Stimulated activated naive CD8-positive, alpha-beta T cell treated with anti-CD3 and anti-CD28 coated beads, Interleukin-15, amount 100 ng/mL, for 72 hours (primary cell): Measurements from ENCODE around the gene PPP6R3.
"Not testable (repeated sequence)": the region's sequence is repeated elsewhere in the genome, so short reads cannot be mapped to it uniquely, and the experiment has no call there.

Experiments used
- ATAC-seq: fragments of 150-1000 bp; cut with Tn5 transposase; 2 replicates; pipeline ENCODE4 v1.10.0; 2021; ENCODE audit warnings: mild to moderate bottlenecking, moderate library complexity
- DNase-seq, 2 donors: peaks; one replicate each; pipeline ENCODE4 v3.0.0; 2021 to 2022
- H3K27ac Mint-ChIP-seq, 2 donors: one replicate each; pipeline ENCODE4 v1.8.0; 2022; ENCODE audit warnings: mild to moderate bottlenecking in 2 of 2, mixed read lengths in 2 of 2, moderate library complexity in 2 of 2
- H3K27me3 Mint-ChIP-seq: one replicate; pipeline ENCODE4 v1.8.0; 2022; ENCODE audit warnings: mixed read lengths
- H3K4me1 Mint-ChIP-seq: one replicate; pipeline ENCODE4 v1.8.0; 2022; ENCODE audit warnings: mild to moderate bottlenecking, mixed read lengths
- H3K4me3 Mint-ChIP-seq, 2 donors: one replicate each; pipeline ENCODE4 v1.8.0; 2022; ENCODE audit warnings: mild to moderate bottlenecking in 2 of 2, mixed read lengths in 2 of 2, moderate library complexity in 1 of 2
- H3K9me3 Mint-ChIP-seq, 2 donors: one replicate each; pipeline ENCODE4 v1.8.0; 2022; ENCODE audit warnings: mixed read lengths in 2 of 2

The PPP6R3 gene

DNA sequence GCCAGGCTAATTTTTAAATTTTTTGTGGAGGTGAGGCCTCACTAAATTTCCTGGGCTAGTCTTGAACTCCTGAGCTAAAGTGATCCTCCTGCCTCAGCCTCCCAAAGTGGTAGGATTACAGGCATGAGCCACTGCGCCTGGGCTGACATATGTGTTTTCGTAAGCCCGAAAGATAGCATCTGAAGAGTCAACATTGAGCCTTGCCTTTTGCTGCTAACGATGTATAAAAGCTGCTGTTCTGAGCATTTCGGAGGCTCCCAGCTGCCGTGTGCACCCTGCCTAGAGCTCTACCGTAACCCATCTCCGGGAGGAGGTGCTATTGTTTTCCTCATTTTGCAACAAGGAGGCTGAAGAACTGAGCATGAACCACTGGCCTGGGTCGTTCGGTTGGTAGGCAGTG is 18.1 kb upstream of the PPP6R3 start:
- Mint-ChIP-seq H3K4me1 (peaks cover 5% of the 10 kb centered on the region), H3K27ac (peak overlapping the region in 1 of 2 donors; percentile 12), H3K27me3 (no peaks in the 10 kb centered on the region), H3K9me3 (no peaks in the 10 kb centered on the region), H3K4me3 (no peak overlapping the region)
- ATAC-seq (no peak), DNase-seq (no peak)

DNA sequence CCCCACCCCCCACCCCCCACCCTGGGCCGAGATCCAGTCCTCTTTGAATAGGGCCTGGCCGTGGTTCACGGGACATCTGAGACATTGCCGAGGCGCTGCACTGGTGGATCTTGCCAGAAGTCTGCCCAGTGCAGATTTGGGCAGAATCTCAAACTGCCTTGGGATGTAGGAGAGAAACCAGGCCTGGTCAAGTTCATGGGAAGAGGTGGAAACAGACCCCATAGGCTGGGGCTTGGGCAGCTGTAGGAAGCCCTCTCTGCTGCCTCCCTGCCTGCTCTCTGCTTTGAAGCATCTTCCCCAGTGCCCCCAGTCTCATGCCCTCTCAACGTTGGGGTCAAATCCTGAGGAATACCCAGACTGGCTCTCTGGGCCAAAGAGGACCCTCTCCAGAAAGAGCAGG is 16.0 kb upstream of the PPP6R3 start:
- ATAC-seq (no peak), DNase-seq (no peak)
- H3K9me3 Mint-ChIP-seq, result no peaks in the 10 kb centered on the region
- peaks cover 9% of the 10 kb centered on the region for H3K4me1 Mint-ChIP-seq
- no peaks in the 10 kb centered on the region for H3K27me3 Mint-ChIP-seq
- no peak overlapping the region for H3K27ac Mint-ChIP-seq
- no peak overlapping the region for H3K4me3 Mint-ChIP-seq

DNA sequence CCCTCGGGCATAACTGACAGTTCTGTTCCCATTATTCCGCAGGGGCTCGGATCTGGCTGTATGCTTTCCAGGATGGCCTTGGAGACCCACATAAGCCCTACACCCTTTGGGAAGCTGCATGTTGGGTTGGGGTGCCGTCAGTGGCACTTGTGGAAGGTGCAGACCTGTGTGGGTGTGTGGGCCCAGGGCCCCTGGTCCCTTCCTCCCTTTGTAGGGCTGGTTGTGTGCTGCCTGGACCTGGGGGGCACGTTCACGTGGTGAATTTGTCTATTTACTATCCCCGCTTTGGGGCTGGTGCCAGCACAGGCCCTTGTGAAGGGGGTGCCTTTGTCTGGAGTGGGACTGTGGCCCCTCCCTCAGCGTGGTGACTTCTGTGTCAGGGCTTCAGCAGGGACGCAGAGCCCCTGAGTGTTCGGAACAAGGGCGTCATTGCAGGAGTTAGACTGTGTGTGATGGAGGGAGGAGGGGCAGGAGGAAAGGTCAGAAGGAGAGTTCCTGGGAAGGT is 15.0 kb upstream of the PPP6R3 start:
- Mint-ChIP-seq H3K4me1 (peaks cover 9% of the 10 kb centered on the region), H3K4me3 (no peak overlapping the region), H3K27ac (peak overlapping the region in 1 of 2 donors; percentile 6), H3K27me3 (no peaks in the 10 kb centered on the region), H3K9me3 (no peaks in the 10 kb centered on the region)
- ATAC-seq (no peak), DNase-seq (no peak)

DNA sequence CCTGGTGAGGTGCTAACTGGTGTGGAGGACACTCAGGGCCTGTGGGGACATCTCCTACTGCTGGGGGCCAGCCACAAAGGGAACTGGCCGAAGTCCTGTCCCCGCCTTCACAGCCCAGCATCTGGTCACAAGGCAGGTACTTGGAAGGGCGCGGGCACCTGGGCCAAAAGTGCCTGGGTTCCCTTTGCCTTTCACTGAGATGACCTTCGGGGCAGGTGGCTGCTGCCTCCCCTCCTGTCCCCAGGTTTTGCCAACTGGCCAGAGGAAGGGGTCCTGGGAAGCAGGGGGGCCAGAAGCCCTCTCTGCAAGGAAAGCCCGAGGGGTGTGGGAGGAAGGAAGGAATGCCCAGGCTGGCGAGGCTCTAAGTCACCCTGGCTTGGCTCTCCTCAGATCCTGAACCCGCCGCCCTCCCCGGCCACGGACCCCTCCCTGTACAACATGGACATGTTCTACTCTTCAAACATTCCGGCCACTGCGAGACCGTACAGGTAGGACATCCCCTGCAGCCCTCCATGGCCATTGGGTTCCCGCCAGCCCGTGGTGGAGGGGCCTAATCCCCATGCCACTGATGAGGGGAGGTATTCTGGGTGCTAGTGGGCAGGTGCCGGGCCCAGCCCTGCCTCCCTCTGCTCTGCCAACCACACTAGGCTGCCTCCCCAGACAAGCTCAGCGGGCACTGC is 14.4 kb upstream of the PPP6R3 start:
- no peak overlapping the region for H3K4me3 Mint-ChIP-seq
- H3K27me3 Mint-ChIP-seq, result no peaks in the 10 kb centered on the region
- H3K4me1 Mint-ChIP-seq, result peaks cover 9% of the 10 kb centered on the region
- DNase-seq, result no peak
- peak overlapping the region; percentile 57 to 59 for H3K27ac Mint-ChIP-seq
- no peaks in the 10 kb centered on the region for H3K9me3 Mint-ChIP-seq
- no peak for ATAC-seq

DNA sequence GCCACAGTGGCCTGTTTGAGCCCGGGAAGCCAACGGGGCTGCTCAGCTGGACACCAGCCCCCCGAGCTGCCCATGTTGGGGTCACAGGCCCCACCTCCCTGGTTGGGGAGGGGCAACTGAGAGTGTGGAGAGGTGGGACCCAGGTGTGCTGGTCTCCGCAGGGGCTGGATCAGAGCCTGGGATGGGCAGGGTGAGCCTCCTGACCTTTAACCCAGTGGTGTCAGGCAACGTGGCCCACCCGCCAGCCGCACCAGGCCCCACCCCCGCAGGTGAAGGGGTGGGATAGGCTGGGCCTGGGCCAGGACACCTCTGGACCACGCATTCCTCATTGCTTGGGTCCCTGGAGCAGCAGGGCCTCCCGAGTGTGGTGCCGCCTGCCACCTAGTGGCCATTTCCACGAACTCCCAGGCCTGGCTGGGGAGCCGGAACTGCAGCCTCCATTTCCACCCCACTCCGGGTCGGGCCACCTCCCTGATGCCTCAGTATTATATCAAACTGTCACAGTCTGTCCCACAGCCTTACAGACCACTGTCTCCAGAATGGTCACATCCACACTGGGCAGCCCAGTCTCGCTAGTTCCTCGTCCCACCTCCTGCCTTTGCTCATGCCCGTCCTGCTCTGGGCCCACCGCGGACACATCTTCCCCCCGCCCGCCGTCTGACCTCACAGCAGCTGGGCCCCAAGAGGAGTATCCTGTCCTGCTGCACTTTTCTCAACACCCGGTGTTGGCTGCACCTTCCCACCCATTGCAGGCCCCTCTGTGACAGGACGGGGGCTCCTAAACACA is 13.3 kb upstream of the PPP6R3 start:
- no peaks in the 10 kb centered on the region for H3K9me3 Mint-ChIP-seq
- DNase-seq (peak; percentile 64 to 75), ATAC-seq (peak; percentile 95)
- H3K27me3 Mint-ChIP-seq, result no peaks in the 10 kb centered on the region
- H3K4me3 Mint-ChIP-seq, result peak overlapping the region in 1 of 2 donors; percentile 27
- H3K4me1 Mint-ChIP-seq, result peaks cover 9% of the 10 kb centered on the region
- peak overlapping the region; percentile 19 to 57 for H3K27ac Mint-ChIP-seq

DNA sequence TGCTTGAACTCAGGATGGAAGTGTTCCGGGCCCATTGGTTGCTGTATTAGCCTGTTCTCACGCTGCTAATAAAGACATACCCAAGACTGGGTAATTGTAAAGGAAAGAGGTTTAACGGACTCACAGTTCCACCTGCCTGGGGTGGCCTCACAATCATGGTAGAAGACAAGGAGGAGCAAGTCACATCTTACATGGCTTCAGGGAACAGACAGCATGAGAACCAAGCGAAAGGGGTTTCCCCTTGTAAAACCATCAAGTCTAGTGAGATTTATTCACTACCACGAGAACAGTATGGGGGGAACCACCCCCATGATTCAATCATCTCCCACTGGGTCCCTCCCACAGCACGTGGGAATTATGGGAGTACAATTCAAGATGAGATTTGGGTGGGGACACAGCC is 12.6 kb upstream of the PPP6R3 start:
- not testable (repeated sequence) for ATAC-seq, DNase-seq, H3K9me3 Mint-ChIP-seq, H3K27me3 Mint-ChIP-seq, H3K4me3 Mint-ChIP-seq, H3K4me1 Mint-ChIP-seq, H3K27ac Mint-ChIP-seq

DNA sequence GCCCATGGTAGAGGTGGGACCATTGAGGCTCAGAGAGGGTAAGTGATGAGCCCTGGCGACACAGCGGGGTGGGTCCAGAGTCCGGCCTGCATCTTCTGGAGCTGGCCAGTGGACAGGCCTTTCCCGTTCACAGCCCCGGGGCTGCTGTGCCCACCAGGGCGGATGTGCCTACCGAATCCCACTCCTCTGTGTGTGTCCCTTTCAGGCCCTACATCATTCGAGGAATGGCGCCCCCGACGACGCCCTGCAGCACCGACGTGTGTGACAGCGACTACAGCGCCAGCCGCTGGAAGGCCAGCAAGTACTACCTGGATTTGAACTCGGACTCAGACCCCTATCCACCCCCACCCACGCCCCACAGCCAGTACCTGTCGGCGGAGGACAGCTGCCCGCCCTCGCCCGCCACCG is 11.9 kb upstream of the PPP6R3 start:
- Mint-ChIP-seq H3K27me3 (no peaks in the 10 kb centered on the region), H3K27ac (no peak overlapping the region), H3K9me3 (no peaks in the 10 kb centered on the region), H3K4me3 (no peak overlapping the region), H3K4me1 (peaks cover 9% of the 10 kb centered on the region)
- DNase-seq (no peak), ATAC-seq (no peak)

DNA sequence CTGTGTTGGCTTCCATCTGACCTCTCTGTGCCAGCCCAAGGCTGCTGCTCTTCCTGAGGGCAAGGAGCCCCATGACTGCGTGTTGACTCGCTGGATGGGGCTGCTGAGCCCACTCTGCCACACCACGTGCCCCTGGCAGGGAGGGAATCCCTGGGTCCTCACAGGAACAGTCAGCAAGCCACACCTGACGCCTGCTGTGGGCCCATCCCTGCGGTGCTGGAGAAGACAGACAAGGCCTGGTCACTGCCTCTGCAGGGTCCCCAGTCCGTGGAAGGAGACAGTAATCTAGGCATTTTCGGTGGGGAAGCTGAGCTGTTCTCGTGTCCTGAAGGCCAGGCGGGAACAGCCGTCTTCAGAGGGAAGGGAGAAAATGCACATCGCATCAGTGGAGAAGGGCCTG is 10.6 kb upstream of the PPP6R3 start:
- ATAC-seq (no peak), DNase-seq (no peak)
- Mint-ChIP-seq H3K4me1 (peaks cover 9% of the 10 kb centered on the region), H3K27ac (peak overlapping the region; percentile 12 to 28), H3K9me3 (no peaks in the 10 kb centered on the region), H3K4me3 (no peak overlapping the region), H3K27me3 (no peaks in the 10 kb centered on the region)

DNA sequence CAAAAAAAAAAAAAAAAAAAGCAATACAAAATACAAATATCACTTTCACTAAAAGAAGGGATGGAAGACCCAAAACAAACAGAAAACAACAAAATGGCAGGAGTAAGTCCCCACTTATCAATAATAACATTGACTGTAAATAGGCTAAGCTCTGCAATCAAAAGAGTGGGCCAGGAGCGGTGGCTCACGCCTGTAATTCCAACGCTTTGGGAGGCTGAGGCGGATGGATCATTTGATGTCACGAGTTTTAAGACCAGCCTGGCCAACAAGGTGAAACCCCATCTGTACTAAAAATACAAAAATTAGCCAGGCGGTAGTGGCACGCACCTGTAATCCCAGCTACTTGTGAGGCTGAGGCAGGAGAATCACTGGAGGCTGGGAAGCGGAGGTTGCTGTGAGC is 9.8 kb upstream of the PPP6R3 start:
- peaks cover 9% of the 10 kb centered on the region for H3K4me1 Mint-ChIP-seq
- no peak overlapping the region for H3K27ac Mint-ChIP-seq
- no peaks in the 10 kb centered on the region for H3K9me3 Mint-ChIP-seq
- no peak for DNase-seq
- no peak overlapping the region for H3K4me3 Mint-ChIP-seq
- ATAC-seq, result no peak
- H3K27me3 Mint-ChIP-seq, result no peaks in the 10 kb centered on the region

DNA sequence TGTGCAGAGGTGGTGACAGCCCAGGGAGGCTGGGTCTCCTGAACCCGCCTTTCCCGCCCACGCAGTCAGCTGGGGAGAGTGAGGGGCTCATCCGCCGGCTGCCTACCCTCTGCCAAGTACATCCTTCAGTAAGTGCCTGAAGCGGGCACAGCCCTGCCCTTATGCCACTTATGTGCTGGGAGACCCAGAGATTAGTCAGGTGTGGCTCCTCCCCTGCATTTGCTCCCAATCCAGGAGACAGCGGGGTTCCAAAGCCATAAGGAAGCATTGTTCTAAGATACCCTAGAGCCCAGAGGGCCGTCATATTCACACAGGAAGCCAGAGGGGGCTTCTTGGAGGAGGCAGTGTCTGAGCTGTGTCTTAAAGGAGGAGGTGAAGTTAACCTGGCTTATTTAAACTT is 5.8 kb upstream of the PPP6R3 start:
- H3K27ac Mint-ChIP-seq, result no peak overlapping the region
- H3K27me3 Mint-ChIP-seq, result no peaks in the 10 kb centered on the region
- ATAC-seq, result no peak
- H3K4me3 Mint-ChIP-seq, result no peak overlapping the region
- H3K9me3 Mint-ChIP-seq, result no peaks in the 10 kb centered on the region
- no peak for DNase-seq
- H3K4me1 Mint-ChIP-seq, result peaks cover 17% of the 10 kb centered on the region

DNA sequence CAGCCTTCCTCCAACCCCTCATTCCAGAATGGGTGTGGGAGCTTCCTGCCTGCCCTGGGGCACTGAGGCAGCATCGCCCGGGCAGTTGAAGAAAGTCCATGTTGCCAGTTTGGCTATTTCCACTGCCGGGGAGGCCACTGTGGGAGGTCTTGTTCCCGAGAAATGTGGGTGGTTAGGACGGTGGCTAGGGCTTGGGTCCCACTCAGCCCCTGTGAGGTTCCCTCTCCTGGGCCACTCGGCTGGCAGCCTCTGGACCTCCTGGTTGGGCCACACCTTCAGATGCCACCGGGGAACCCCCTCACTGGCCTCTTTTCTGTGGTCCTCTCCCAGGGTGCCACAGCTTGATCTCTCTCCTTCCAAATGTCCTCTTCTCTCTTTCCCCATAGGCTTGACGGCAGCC is 5.1 kb upstream of the PPP6R3 start:
- DNase-seq (no peak), ATAC-seq (no peak)
- H3K4me1 Mint-ChIP-seq, result peaks cover 21% of the 10 kb centered on the region
- no peaks in the 10 kb centered on the region for H3K27me3 Mint-ChIP-seq
- no peak overlapping the region for H3K27ac Mint-ChIP-seq
- H3K4me3 Mint-ChIP-seq, result no peak overlapping the region
- H3K9me3 Mint-ChIP-seq, result no peaks in the 10 kb centered on the region

DNA sequence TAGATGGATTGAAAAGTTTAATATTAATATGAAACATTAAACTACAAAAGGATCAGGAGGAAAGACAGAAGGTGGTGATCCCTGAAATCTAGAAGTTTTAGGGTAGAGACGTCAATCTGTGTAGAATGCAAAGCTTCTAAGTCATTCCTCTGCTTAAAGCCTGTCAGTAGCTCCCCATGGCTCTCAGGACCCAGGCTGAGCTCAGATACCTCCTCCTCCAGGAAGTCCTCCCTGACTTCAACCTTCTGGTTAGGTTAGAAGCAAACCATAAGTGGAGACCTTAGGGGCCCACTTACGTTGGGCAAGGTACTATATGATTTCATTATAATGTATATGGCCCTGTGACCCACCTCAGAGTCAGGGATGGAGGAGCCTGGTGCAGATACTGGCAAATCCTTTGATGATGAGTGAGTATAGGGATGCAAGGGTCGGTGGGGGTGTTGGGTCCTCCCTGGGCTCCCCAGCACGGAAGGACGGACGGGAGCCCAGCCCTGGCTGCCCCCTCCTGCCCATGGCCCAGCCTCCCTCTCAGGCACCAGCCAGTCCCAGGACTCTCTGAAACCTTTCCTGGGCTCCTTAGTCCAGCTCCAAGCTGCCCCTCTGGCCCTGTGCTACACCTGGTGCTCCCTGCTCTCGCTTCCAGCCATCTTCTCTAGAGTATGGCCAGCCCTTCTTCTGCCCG is 3.2 kb upstream of the PPP6R3 start:
- no peak overlapping the region for H3K4me3 Mint-ChIP-seq
- H3K27ac Mint-ChIP-seq, result peak overlapping the region in 1 of 2 donors; percentile 46
- H3K9me3 Mint-ChIP-seq, result no peaks in the 10 kb centered on the region
- DNase-seq (no peak), ATAC-seq (no peak)
- H3K27me3 Mint-ChIP-seq, result no peaks in the 10 kb centered on the region
- peaks cover 26% of the 10 kb centered on the region for H3K4me1 Mint-ChIP-seq

DNA sequence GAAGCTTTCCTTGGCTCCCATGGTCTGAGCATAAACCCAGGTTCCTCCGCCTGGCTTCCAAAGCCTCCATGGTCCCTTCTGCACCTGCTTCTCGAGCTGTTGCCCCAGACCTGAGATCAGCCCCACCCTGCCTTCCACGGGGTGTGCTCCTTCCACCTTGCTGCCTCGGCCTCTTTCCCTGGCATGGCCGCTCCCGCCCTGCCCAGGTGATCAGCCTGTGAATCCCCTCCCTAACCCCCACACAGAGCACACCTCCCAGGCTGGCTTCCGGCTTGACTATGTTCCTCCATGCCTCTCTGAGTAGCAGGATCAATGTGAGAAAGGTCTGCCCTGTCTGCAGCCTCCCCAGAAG is 2.7 kb upstream of the PPP6R3 start:
- Mint-ChIP-seq H3K27me3 (no peaks in the 10 kb centered on the region), H3K27ac (no peak overlapping the region), H3K4me3 (no peak overlapping the region), H3K4me1 (peaks cover 31% of the 10 kb centered on the region), H3K9me3 (no peaks in the 10 kb centered on the region)
- DNase-seq (no peak), ATAC-seq (no peak)

DNA sequence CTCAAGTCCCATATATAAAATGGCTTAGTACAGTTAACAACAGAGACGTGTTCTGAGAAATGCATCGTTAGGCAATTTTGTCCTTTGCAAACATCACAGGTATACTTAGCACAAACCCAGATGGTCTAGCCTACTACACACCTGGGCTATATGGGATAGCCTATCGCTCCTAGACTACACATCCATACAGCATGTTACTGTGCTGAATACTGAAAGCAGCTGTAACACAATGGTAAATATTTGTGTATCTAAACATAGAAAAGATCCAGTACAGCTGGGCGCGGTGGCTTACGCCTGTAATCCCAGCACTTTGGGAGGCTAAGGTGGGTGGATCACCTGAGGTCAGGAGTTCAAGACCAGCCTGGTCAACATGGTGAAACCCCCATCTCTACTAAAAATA is 2.2 kb upstream of the PPP6R3 start:
- H3K27ac Mint-ChIP-seq, H3K4me3 Mint-ChIP-seq, H3K27me3 Mint-ChIP-seq, DNase-seq, ATAC-seq, H3K9me3 Mint-ChIP-seq: not testable (repeated sequence)
- peaks cover 35% of the 10 kb centered on the region for H3K4me1 Mint-ChIP-seq

DNA sequence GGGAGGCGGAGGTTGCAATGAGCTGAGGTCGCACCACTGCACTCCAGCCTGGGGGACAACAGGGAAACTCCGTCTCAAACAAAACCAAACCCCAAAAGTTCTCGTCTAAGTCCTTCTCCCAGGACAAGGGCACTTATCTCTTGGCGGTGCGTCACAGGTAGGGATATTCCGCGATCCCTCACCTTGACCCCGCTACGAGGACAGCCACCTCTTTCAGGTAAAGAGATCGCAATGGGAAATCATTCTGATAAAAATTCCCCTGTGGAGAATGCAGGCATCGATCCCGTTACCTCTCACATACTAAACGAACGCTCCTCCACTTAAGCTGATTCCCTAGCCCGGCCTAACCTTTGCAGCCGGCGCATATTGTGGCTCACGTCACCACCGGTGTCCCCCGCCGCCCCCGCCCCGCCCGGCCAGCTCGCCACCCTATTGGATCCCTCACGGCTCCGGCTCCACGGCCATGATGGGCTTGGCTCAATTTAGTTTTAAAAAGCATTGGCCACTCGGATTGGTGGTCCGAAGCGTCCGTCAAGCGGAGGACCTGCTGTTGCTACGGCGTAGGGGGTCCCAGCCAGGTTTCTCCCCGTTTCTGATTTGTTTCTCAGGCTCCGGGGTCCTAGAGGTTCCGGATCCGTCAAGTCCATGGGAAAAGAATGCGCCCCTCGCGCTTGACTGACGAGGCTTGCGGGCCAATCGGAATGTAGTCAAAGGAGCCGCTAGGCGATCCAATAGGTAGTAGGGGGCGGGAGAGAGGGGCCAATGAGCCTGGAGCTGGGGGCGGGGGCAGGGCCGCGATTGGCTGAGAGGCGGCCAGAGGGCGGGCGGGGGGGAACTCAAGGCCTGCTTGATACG is 439 bp upstream of the PPP6R3 start:
- Mint-ChIP-seq H3K27ac (peak overlapping the region; percentile 94 to 100), H3K9me3 (no peaks in the 10 kb centered on the region), H3K4me3 (peak overlapping the region; percentile 90 to 94), H3K27me3 (no peaks in the 10 kb centered on the region), H3K4me1 (peaks cover 53% of the 10 kb centered on the region)
- ATAC-seq, result peak; percentile 93
- DNase-seq, result peak; percentile 94 to 95
